OCI-M2 (cell line): Measurements from ENCODE around the gene DYNC1LI1.
"Not testable (repeated sequence)": the region's sequence is repeated elsewhere in the genome, so short reads cannot be mapped to it uniquely, and the experiment has no call there.

Experiments used
- DNase-seq: peaks from one replicate; lab custom pipeline; 2025; ENCODE audit not compliant: unreplicated experiment; lab: John Stamatoyannopoulos, UW

Gene DYNC1LI1

DNA sequence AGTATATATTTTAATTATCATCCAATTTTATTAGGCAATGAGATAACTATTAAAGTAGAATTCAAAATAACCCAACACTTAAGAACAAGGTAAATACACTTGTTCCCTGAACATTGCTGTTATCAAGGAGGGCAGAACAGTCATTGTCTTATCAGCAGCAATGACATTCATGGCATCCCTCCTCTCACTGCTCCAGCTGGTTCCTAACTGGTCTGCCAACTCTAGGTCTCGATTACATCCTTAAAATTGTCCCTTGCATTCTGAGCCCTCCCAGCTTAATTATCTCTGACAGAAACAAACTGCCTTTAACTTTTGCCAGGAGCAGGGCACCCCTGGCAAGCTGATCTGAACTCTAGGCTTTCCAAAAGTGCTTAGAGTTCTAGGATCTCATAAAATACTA lies 14.0 kb upstream of the DYNC1LI1 start:
- no peak for DNase-seq

DNA sequence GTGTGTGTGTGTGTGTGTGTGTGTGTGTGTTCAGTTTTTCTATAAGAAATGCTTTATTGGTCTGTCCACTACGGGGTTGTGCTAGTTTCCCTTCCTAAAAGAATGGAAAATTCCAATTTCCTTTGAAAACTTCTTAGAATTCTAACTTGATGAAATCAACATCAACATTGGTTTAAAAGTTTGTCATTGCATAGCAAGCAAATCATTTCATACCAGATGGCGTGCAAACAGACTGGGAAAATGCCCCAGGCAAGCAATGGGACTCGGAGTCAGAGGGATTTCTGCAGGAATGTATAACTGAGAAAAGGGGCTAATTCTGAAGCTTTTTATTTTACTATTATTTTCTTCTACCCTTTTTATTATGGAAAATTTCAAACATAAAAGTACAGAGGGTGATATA lies 13.1 kb upstream of the DYNC1LI1 start:
- DNase-seq, result no peak

DNA sequence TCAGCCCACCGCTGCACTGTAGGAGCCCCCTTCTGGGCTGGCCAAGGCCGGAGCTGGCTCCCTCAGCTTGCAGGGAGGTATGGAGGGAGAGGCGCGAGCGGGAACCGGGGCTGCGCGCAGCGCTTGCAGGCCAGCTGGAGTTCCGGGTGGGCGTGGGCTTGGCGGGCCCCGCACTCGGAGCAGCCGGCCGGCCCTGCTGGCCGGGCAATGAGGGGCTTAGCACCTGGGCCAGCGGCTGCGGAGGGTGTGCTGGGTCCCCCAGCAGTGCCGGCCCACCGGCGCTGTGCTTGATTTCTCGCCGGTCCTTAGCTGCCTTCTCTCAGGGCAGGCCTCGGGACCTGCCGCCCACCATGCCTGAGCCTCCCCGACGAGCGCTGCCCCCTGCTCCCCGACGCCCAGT lies 8.0 kb upstream of the DYNC1LI1 start:
- not testable (repeated sequence) for DNase-seq

DNA sequence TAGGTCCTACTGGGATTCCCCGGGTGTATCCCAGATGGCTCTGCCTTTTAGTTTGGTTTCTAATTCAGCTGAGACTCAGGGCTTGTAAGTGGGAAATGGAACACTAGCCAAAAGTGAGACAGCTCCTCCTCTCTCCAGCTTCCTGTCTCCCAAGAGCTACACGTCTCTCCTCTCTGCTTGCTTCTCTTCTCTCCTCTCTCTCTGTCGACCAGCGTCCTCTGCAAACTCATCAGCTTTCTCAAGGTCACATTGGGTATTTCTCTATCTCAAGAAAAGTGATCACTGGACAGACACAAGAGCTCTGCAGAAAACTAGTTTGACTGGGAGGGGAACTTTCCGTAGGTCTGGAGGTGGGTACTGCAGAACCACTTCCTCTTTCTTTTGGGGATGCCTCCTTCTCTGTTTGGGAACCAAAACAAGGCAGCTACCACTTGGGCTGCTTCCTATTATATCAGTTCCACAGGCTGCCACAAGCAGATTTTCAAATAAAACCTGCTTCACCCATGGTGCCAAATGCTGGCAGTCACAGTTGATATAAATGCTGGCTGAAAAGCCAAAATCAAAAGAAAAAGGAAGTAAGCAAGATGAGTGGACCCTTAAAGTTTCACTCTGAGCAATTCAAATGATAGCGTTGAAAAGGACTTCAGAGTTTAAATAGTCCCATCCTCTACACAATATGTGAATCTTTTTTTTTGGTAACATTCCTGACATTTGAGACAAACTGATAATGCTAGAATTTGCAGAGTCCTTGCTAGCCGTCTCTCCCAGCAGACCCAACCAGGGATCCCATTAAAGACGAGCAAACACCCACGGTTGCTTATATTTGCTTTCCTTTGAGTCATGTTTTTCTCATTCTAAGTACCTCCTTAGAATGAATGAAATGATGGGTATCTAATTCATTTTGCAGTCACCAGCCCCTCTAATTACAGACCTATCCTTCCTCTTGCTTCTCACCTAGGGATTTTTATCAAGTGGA lies 7.2 kb upstream of the DYNC1LI1 start:
- DNase-seq, result no peak

DNA sequence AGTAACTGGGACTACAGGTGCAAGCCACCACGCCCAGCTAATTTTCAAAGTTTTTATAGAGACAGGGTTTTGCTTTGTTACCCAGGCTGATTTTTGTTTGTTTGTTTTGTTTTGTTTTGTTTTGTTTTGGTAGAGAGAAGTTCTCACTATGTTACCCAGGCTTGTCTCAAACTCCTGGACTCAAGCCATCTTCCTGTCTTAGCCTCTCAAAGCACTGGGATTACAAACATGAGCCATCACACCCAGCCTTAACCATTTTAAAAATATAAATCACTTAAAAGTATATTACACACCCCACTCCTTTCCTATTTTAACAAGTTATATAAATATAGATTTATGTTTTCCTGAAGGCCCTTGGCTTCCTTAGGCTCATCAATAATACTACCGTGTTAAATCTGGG lies 6.5 kb upstream of the DYNC1LI1 start:
- DNase-seq, result no peak

DNA sequence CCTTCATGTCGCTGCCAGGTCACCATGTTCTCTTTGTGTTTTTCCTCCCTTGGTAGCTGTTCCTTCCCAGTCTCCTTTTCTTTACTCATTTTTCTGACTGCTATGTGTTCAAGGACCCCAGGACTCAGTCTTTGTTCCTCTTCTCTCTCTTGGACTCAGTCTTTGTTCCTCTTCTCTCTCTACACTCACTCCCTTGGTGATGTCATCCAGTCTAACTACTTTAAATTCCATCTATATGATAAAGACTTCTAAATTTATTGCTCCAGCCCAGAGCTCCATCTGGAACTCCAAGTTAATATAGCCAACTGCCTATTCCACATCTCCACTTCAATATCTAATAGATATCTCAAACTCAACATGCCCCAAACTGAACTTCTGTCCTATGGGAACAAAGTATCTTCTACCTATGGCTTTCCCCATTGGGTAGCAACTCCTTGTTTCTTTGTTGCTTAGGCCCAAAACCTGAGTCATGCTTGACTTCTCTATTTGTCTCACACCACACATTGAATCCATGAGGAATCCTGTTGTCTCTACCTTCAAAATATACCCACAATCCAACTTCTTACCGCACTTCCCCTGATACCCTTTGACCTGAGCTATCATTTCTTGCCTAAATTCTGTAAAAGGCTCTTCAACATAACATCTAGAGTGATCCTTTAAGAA lies 4.9 kb upstream of the DYNC1LI1 start:
- no peak for DNase-seq

DNA sequence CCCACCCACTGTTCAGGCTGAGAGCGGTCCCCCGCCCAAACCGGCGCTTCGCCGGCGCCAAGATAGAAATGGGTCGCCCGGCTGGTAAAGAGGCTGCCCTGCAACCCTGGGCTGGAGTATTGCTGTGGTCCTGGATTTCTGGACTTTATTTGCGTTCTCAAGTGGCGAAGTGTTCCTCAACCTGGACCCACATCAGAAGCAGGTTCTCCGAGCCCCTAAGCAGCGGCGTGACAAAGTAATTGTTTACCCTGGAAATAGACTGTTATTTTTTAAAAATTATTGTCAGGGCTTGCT lies 481 bp upstream of the DYNC1LI1 start:
- DNase-seq, result no peak

DNA sequence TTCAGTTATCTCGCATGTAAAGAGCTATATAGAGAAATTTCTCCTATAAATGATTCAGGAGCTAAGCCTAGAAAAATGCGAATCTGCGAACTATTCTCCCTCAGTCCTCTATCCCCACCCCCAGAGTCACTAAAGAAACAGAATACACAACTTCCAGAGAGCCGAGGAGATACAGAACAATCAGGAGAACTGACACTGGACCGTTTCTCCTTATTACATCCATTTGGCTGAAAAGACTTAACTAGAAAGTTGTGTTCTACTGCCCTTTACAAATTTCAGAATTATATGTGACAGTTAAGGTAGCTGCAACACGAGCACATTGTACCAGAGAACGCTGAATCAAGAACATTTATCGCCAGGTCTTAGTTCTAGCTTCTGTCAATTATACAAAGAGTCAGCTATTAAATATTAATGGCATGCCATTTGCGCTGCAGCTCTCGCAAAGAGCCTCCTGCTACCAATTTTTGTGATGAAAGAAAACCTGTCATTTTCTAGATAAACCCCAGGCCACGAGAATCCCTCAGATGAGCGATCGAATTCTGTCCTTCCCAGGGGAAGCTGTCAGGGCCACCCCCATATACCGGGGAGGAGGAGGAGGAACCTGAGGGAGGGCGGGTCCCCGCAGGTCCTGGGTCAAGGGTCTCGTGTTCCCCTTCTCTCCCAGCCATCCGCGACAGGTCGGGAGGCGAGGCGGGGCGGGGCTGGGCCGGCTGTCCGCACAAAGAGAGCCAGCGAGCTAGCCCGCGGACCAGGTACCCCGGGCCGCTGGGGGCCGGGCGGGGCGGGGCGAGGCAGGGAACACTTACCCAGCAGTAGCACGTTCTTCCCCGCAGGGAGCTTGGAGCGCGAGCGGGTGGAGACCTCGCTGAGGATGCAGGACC lies 878 bp downstream of the DYNC1LI1 start:
- DNase-seq, result no peak

DNA sequence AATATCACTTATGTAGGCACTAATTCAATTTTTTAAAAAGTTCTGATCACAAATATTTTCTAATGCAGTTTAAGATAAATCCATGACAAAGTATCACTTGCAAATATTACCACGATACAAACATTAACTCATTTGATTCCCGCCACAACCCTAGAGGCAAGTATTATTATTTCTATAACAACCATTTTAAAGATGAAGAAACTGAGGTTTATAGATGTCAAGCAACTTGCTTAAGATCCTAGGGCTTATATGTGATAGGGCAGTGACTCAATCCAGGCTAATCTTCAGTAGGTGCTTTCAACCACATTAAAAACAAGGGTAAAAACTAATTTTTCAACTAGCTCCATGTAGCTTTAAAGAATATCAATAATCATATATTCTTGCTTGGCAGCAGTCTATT lies 1.7 kb downstream of the DYNC1LI1 start:
- DNase-seq, result no peak

DNA sequence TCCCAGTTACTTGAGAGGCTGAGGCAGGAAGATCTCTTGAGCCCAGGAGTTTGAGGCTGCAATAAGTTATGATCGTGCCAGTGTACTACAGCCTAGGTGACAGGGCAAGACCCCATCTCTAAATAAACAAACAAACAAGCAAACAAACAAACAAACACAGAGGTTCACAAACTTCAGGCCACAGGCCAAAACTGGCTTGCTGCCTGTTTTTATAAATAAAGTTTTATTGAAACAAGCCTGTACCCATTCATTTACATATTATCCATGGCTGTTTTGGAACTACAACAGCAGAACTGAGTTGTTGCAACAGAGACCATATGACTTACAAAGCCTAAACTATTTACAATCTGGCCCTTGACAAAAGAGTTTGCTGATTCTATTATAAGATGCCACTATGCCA lies 6.5 kb downstream of the DYNC1LI1 start:
- DNase-seq, result no peak

DNA sequence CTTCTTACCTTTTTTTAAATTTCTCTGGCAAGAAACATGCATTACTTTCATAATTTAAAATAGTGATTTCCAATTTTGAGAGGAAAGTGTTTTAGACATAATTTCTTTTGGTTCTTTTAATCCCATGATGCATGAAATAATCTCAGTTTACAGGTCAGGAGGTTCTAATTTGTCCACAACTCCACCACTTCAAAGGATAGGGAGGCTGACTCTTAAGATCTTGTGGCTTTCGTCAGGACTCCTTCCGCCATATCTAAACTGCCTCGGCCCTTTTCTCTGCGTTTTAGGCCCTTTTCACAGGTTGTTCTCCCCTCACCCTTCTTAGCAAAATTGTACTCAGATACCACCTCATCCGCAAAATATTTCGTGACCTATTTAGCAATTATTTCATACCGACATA lies 8.0 kb downstream of the DYNC1LI1 start:
- DNase-seq, result no peak

DNA sequence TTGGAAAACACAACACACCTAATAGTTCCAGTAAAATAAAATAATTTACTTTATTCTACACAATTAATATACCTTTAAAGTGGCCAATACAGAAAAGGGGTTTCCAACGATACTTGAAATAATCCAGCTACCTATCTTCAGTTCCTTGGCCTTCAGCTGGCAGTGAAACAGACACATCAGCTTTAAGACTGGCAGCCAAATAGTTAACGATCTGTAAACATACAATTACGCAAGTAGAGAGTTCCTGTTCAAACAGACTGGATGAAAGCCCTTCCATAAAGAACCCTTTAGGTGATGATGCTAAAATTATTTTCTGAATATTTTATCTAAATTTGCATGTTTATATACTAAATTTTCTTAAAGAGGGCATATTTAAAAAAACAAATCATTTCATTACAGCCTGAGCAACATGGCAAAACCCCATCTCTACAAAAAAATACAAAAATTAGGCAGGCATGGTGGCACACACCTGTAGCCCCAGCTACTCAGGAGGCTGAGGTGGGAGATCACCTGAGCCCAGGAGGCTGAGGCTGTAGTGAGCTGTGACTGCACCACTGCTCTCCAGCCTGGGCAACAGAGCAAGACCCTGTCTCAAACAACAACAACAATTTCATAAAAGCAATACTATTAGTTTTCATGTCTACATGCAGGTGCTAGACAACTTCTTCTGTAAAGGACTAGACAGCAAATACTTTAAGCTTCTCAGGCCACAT lies 12.9 kb downstream of the DYNC1LI1 start:
- no peak for DNase-seq

DNA sequence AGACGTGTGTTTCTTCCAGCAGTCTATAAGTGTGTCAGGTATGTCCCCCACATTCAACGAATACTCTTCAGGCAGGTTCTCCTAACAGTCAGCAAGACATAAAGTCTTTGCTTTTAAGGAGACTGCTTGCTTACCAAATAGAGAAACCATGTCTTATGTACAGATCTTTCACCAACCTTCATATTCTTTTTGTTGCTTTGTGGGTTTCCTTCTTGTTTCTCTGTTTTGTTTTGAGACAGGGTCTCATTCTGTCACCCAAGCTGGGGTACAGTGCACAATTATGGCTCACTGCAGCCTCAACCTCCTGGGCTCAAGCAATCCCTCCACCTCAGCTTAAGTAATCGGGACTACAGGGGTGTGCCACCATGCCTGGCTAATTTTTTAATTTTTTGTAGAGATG lies 14.3 kb downstream of the DYNC1LI1 start:
- DNase-seq, result no peak

DNA sequence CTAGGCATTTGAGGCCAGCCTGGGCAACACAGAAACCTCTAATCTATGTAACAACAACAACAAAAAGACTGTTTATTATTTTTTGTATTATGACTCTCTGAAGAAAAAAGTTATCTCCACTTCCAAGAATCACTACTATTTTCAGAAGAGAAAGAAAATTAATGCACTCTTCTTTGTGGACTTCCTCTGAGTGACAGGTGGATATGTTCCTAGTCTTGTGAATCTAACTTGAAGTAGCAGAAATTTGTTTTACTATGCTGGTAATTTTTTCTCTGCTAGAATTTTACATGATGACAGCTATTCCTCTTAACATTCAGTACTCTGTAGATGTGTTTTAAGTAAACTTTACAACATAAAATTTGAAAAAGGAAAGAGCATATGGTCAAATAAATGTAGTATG lies 16.7 kb downstream of the DYNC1LI1 start:
- DNase-seq, result no peak

DNA sequence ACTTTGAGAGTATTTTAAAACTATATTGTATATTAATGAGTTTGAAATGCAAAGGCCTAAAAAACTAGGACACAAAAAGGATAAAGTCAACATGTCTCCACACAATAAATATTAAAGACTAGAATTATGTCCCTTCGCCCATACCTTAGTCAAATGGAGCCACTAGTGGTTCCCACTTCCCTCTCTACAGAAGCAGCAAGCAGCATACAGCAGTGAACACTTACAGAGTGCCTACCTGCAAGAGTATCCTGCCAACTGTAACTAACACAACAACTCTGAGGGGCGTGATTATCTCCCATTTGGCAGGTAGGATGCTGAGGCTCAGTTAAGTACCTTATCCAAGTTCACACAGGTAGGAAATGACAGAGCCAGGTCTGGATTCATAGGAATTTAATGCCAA lies 17.2 kb downstream of the DYNC1LI1 start:
- DNase-seq, result no peak

DNA sequence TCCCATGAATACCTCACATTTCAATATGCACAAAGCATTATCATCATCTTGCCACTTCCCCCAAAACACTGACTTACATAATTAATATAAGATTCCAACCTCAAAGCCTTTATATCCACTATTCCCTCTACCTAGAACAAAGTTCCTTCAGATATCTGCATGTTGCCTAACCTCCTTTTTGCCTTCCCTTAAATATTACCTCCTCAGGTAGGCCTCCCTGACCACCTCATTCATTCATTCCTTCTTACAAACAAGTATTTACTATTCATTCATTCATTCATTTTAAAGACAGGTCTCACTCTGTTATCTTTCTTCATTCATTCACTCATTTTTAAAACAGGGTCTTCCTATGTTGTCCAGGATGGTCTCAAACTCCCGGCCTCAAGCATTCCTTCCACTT lies 18.6 kb downstream of the DYNC1LI1 start:
- no peak for DNase-seq

DNA sequence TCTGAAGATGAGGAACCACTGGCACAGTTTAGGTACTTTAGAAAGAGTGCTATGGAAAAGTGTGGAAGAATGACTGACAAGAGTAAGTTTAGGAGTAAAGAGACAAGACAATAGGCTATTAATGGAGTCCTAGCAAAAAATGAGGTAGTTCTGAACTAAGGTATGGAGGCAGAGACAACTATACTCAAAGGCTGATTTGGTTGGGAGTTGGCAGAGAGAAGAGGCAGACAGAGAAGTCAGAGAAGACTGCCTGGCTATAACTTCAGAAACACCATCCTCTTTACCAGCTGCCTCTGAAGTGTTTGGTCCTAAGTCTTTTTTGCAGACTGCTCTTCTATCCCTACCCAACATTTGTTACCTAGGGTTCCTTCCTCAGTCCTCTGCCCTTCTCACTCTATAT lies 19.2 kb downstream of the DYNC1LI1 start:
- no peak for DNase-seq

DNA sequence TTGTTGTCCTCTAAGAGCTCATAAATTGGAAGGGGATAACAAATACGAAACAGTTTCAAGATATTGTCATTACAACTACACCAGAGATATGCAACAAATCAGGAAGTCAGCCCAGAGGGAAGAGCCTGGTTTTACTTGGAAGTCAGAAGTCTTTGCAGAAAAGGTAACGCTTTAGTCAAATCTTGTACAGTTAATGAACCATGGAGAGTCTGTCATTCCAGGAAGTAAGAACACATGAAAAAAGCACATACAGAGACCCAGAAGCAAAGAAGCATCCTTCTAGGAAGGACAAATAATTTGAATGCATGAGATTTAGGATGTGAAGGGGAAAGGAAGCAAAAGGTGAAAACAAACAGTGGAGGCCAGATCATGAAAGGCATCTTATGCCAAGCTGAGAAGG lies 19.6 kb downstream of the DYNC1LI1 start:
- DNase-seq, result no peak

DNA sequence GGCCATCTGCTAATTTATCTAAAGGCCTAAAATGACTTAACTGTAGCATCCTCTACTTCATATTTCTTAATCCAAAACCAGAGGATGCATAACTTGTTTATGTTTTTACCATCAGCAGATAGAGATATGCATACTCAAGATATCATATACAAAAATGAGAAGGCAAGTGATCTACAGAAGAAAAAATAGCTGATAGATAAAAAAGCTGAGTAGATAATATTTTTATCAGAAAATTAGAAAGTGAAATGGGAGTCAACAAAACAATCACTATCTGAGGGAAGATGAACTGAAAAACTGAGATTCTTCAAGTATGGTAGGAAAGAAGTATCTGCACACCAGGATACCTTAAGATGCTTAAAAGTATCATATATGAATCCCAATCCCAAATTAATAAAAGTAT lies 25.4 kb downstream of the DYNC1LI1 start:
- no peak for DNase-seq

DNA sequence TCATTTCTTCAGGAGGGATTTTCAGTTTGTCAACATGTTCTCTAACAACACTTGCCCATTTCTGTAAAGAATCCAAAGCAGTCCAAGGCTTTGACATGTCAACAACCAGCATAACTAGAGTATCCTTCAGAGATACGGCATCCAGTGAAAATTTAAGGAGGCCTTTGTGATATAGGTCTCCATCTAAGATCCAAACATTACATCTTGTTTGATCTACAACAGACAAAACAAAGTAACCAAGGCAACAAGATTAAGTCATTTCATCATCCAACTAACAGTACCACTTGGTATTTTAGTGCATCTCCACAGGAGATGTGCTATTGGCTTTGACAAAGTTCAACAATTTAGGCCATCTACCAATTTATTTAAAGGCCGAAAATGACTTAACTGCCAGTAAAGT lies 25.8 kb downstream of the DYNC1LI1 start:
- DNase-seq, result no peak

DNA sequence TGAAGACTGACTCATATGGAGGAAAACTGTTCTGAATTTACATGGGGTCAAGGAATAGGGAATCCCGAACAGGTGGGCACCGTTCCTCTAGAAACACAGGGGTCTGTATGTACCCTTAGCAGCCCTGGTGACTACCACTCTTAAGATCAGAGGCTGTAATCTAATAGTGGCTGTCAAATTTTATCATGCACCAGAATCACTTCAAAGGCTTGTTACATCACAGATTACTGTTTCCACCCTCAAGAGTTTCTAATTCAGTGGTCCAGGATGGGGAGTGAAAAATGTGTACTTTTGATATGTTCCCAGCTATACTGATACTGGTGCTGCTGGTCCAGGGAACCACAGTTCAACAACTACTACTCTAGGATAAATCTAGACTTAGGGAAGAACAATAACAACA lies 27.9 kb downstream of the DYNC1LI1 start:
- DNase-seq, result no peak
